DMS114 treated with DMSO at 0.1 percent for 48 hours (cell line): Measurements from ENCODE around the gene TEX51.

Experiments used
- DNase-seq: peaks from one replicate; lab custom pipeline; 2025; ENCODE audit not compliant: unreplicated experiment; lab: John Stamatoyannopoulos, UW

Gene TEX51

DNA sequence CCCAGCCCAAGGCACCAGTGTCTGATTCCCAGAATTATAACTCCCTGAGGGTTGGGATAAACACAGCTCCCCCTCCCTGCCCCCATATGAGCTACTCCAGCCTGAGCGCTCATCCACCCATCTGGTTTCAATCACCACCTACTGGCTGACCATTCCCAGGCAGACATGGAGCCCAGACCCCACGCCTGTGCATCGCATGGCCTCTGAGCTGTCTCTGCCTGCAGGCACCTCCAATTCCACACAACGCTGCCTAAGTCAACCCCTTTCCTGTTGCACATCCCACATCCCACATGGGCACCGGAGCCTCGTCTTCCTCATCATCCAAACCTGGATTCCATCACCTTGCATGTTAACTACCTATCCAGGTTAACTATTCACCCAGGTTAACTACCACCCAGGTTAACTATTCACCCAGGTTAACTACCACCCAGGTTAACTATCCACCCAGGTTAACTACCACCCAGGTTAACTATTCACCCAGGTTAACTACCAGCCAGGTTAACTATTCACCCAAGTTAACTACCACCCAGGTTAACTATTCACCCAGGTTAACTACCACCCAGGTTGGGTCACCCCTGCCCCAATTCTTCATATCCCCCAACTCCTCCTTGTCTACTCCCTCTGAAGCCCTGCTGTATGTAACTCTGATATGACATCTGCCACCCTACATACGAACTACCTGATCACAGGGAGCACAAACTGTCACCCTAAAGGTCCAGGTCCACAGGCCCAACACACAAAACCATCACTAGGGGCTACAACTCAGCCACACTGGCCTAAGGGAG is 47.8 kb downstream of the TEX51 start:
- DNase-seq = no peak

- DNase-seq = no peak
Observed at GRCh38 chr2:126947103-126947429, 48.4 kb downstream of the TEX51 start.

DNA sequence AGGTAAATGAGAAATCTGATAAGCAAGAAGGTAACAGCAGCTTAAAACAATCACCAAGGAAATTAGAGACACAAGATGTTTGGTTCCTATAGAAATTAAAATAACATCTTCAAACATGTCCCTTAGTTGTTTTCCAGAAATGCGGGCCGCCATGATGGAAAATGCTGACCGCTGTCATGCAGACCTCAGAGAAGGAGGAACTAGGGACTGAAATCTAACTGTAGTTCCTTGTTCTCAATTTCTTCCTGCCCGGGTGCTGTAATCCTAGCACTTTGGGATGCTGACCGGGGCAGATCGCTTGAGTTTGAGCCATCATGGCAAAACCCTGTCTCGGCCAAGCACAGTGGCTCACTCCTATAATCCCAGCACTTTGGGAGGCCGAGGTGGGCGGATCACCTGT is 51.1 kb downstream of the TEX51 start:
- DNase-seq = no peak

GRCh38 chr2:126950504-126950903 is 51.8 kb downstream of the TEX51 start:
- no peak for DNase-seq
